ENCODE results near the gene MINPP1. TPM values are rescaled to one million over a fixed set of nuclear protein-coding genes. Genes with fewer than 3 reads are reported as not detected.

Gene MINPP1
- total and polyA plus RNA-seq, 2 of the 4 experiments (the other 2 are of a cell fraction): 11.7 to 14.4 TPM

- H2AK9ac ChIP-seq (replicated peaks; ENCODE audit: low read depth, low read length, poor library complexity): no peak overlapping the region
- H3K4me3 ChIP-seq (ENCODE audit: insufficient read depth, low read depth, low read length): no peak overlapping the region
- H3K14ac ChIP-seq (replicated peaks; ENCODE audit: low read depth, low read length): peak overlapping the region; percentile 61; the same call in 1 of the 2 replicates
- H4K5ac ChIP-seq (ENCODE audit: low read depth, low read length): peak overlapping the region; percentile 27; the same call in 1 of the 2 replicates
- no peaks in the 10 kb centered on the region; the same call in 1 of the 2 replicates for H4K20me1 ChIP-seq (ENCODE audit: insufficient read depth, low read length)
- H2AFZ ChIP-seq (replicated peaks; ENCODE audit: low read length, poor library complexity): peak overlapping the region; percentile 65
- 17% methylated on average over 1 of the region's 7 CpGs; no CpG with 5 or more reads in 1 of the 2 experiments for WGBS, 2 experiments (ENCODE audit: extremely low coverage in 2 of 2, insufficient read length in 1 of 2)
- H2BK5ac ChIP-seq (ENCODE audit: low read depth, low read length, poor library complexity, severe bottlenecking): peak overlapping the region; percentile 77
- DNase-seq: no peak
- peaks cover 14% of the 10 kb centered on the region for H3K4me1 ChIP-seq (ENCODE audit: control insufficient read depth, insufficient read depth, low read length)
- peak overlapping the region; percentile 39 for H3K18ac ChIP-seq (ENCODE audit: low read depth, low read length)
- H2BK20ac ChIP-seq (ENCODE audit: low read depth, low read length): peak overlapping the region; percentile 67; the same call in 1 of the 2 replicates
- H4K91ac ChIP-seq (ENCODE audit: insufficient read depth, low read depth, low read length): peak overlapping the region; percentile 67
- peak overlapping the region; percentile 56; the same call in 1 of the 2 replicates for H2AK5ac ChIP-seq (ENCODE audit: low read depth, low read length)
- peak overlapping the region; percentile 71 for H3K4ac ChIP-seq (ENCODE audit: low read depth, low read length)
- H4K8ac ChIP-seq (ENCODE audit: low read depth in 2 of 2, low read length in 2 of 2): peak overlapping the region in 1 of 2 experiments; percentile 62; a peak in 3 of 4 replicates
- H3K56ac ChIP-seq (ENCODE audit: extremely low read depth, insufficient read depth, low read length): no peak overlapping the region
- dilution Hi-C loops (cut with HindIII; ENCODE audit: low sequenced_read_pairs, unreplicated experiment): no loop called here
- H3K23ac ChIP-seq (ENCODE audit: low read depth, low read length): peak overlapping the region; percentile 6; the same call in 1 of the 2 replicates
- H3K27me3 ChIP-seq (ENCODE audit: control insufficient read depth, insufficient read depth, low read length): no peaks in the 10 kb centered on the region
- ChIA-PET CTCF (interaction anchor here (0.6 to 1.1 kb wide), 3 partner anchors 15 to 196 kb away, joined by 3 to 4 read pairs (median 3); no protein-coding TSS in a partner anchor), POLR2A (ENCODE audit: unreplicated experiment) (no interaction called here)
- peak overlapping the region; percentile 68; the same call in 2 of the 3 replicates for H2BK15ac ChIP-seq (ENCODE audit: low read depth, low read length)
- peaks cover 11% of the 10 kb centered on the region for H3K36me3 ChIP-seq (ENCODE audit: control insufficient read depth, insufficient read depth, low read length)
- H3K79me1 ChIP-seq (ENCODE audit: low read depth in 1 of 2, low read length in 2 of 2): peaks cover 27 to 37% of the 10 kb centered on the region in 2 experiments; a peak in 3 of 4 replicates
- peak overlapping the region; percentile 66 for H2BK120ac ChIP-seq (ENCODE audit: low read depth, low read length)
- in situ Hi-C loops (cut with MboI; ENCODE audit: low sequenced_read_pairs): no loop called here
- H3K27ac ChIP-seq (ENCODE audit: insufficient read depth, low read length): peak overlapping the region; percentile 53
- H3K4me2 ChIP-seq (ENCODE audit: low read depth, low read length): peak overlapping the region; percentile 25
- BruUV-seq (replicated peaks): no TSS peak
- TF ChIP-seq MXI1 (IDR thresholded peaks at IDR 0.05; ENCODE audit: borderline replicate concordance, low read depth, low read length) (no peak), CHD1 (IDR thresholded peaks at IDR 0.05; ENCODE audit: low read depth, low read length) (no peak), CTCF (conservative IDR thresholded peaks at IDR 0.05; ENCODE audit: low read depth, low read length) (no peak)
- peak; percentile 9; the same call in 1 of the 2 replicates for ATAC-seq (ENCODE audit: low read depth)
- no peaks in the 10 kb centered on the region for H3K9me3 ChIP-seq (ENCODE audit: control insufficient read depth, insufficient read depth, low read length)
- H3K9me1 ChIP-seq (ENCODE audit: insufficient read depth, low read length): peaks cover 6% of the 10 kb centered on the region
- intact Hi-C loops (cut with micrococcal nuclease): no loop called here
- H3K9ac ChIP-seq (ENCODE audit: low read depth, low read length): peak overlapping the region; percentile 42; the same call in 1 of the 2 replicates
These were observed 33.7 kb downstream of the MINPP1 start for GRCh38 chr10:87538092-87539015.
